Ascending aorta (tissue), 2 donors: Measurements from ENCODE around the gene TMEM248. TPM values are rescaled to one million over a fixed set of nuclear protein-coding genes. Genes with fewer than 3 reads are reported as not detected.

Experiments used
- DNase-seq, 2 donors: peaks; one replicate each; pipeline ENCODE4 v3.0.0-alpha.2; 2019; ENCODE audit warnings: low spot score in 2 of 2
- H3K27ac ChIP-seq, 2 donors: fragments of 200-600 bp; sonication (generic); one replicate each; pipeline ENCODE4 v1.5.1; 2016 to 2017; ENCODE audit warnings: mild to moderate bottlenecking in 1 of 2
- H3K27me3 ChIP-seq: fragments of 200-600 bp; sonication (generic); one replicate; pipeline ENCODE4 v1.5.1; 2017
- H3K36me3 ChIP-seq, 2 donors: fragments of 200-600 bp; sonication (generic); one replicate each; pipeline ENCODE4 v1.5.1; 2016
- H3K4me1 ChIP-seq, 2 donors: fragments of 200-600 bp; sonication (generic); one replicate each; pipeline ENCODE4 v1.5.1; 2016 to 2017; ENCODE audit warnings: mild to moderate bottlenecking in 1 of 2
- H3K4me3 ChIP-seq, 2 donors: fragments of 200-600 bp; sonication (generic); one replicate each; pipeline ENCODE4 v1.5.1; 2016 to 2017; ENCODE audit warnings: mild to moderate bottlenecking in 1 of 2
- H3K9me3 ChIP-seq, 2 donors: fragments of 200-600 bp; sonication (generic); one replicate each; pipeline ENCODE4 v1.5.1; 2016
- CTCF ChIP-seq, 3 experiments: fragments of 200-600 bp in 2 of 3; fragments of 450-650 bp in 1 of 3; sonication (generic) in 2 of 3; IDR thresholded peaks; one replicate each; pipeline ENCODE4 v1.5.1; 2016 to 2019; ENCODE audit warnings: antibody characterized with exemption in 3 of 3, mild to moderate bottlenecking in 1 of 3, moderate library complexity in 1 of 3
- intact Hi-C: fragments of 100-400 bp; cut with DNase I; formaldehyde crosslinking; loops from one replicate; pipeline ENCODE4 v1.15.1; 2023
- total RNA-seq: library from RNA; depleted of rRNA; stranded (reverse); fragments of >200 nt; gene quantifications from one replicate; pipeline ENCODE4 v1.1.0, GENCODE V29; 2016

TMEM248 gene
- total RNA-seq, 1 donor from 2014 or later = 278 TPM

GRCh38 chr7:66957595-66958290 lies 36.7 kb downstream of the TMEM248 start:
- Histone ChIP-seq H3K36me3 (peaks cover 33 to 45% of the 10 kb centered on the region in 2 donors), H3K9me3 (no peaks in the 10 kb centered on the region)

GRCh38 chr7:66958538-66959350 lies 37.7 kb downstream of the TMEM248 start:
- Histone ChIP-seq H3K27ac (no peak overlapping the region), H3K9me3 (no peaks in the 10 kb centered on the region), H3K27me3 (no peaks in the 10 kb centered on the region), H3K4me1 (peaks cover 0 to 7% of the 10 kb centered on the region in 2 donors), H3K36me3 (peaks cover 33 to 35% of the 10 kb centered on the region in 2 donors), H3K4me3 (no peak overlapping the region)
- DNase-seq = no peak
- TF ChIP-seq CTCF (IDR thresholded peaks at IDR 0.05) = no peak
- intact Hi-C loops = no loop called here

More at GRCh38 chr7:66957595-66958290, 36.7 kb downstream of the TMEM248 start:
- Histone ChIP-seq H3K27me3 (no peaks in the 10 kb centered on the region), H3K4me1 (peaks cover 0 to 7% of the 10 kb centered on the region in 2 donors), H3K27ac (peak overlapping the region; percentile 62 to 64), H3K4me3 (no peak overlapping the region)
- DNase-seq = no peak
- intact Hi-C loops = no loop called here
- no peak for TF ChIP-seq CTCF (IDR thresholded peaks at IDR 0.05)

GRCh38 chr7:66960192-66960591 lies 39.2 kb downstream of the TMEM248 start:
- peaks cover 20 to 25% of the 10 kb centered on the region in 2 donors for H3K36me3 ChIP-seq
- H3K27ac ChIP-seq = no peak overlapping the region
- no peak for DNase-seq
- no peaks in the 10 kb centered on the region for H3K9me3 ChIP-seq
- H3K4me3 ChIP-seq = no peak overlapping the region
- peaks cover 0 to 7% of the 10 kb centered on the region in 2 donors for H3K4me1 ChIP-seq
- H3K27me3 ChIP-seq = no peaks in the 10 kb centered on the region
- intact Hi-C loops = no loop called here
- no peak for TF ChIP-seq CTCF (IDR thresholded peaks at IDR 0.05)

GRCh38 chr7:66961096-66961495 lies 40.1 kb downstream of the TMEM248 start:
- no peak overlapping the region for H3K27ac ChIP-seq
- H3K27me3 ChIP-seq = no peaks in the 10 kb centered on the region
- peaks cover 12 to 16% of the 10 kb centered on the region in 2 donors for H3K36me3 ChIP-seq
- no peak overlapping the region for H3K4me3 ChIP-seq
- TF ChIP-seq CTCF (IDR thresholded peaks at IDR 0.05) = no peak
- DNase-seq = no peak
- no peaks in the 10 kb centered on the region for H3K9me3 ChIP-seq
- H3K4me1 ChIP-seq = peaks cover 0 to 7% of the 10 kb centered on the region in 2 donors
- intact Hi-C loops = no loop called here

- DNase-seq = no peak
- intact Hi-C loops = no loop called here
- H3K27me3 ChIP-seq = no peaks in the 10 kb centered on the region
- no peak overlapping the region for H3K27ac ChIP-seq
- peaks cover 0 to 3% of the 10 kb centered on the region in 2 donors for H3K36me3 ChIP-seq
- H3K4me3 ChIP-seq = no peak overlapping the region
- H3K9me3 ChIP-seq = no peaks in the 10 kb centered on the region
- TF ChIP-seq CTCF (IDR thresholded peaks at IDR 0.05) = no peak
- H3K4me1 ChIP-seq = no peaks in the 10 kb centered on the region
Measured at GRCh38 chr7:66964411-66964810, 43.4 kb downstream of the TMEM248 start.
